Raji (cell line): ENCODE measurements around the gene RPA3.

Source experiments
- POLR2A ChIP-seq: IDR thresholded peaks from 2 replicates; pipeline ENCODE4 v1.6.1; 2011; ENCODE audit warnings: low read depth, low read length, control low read depth; ENCODE audit not compliant: insufficient read depth

Gene RPA3

GRCh38 chr7:7740037-7740355, 21.6 kb upstream of the RPA3 start:
- no peak for TF ChIP-seq POLR2A

GRCh38 chr7:7739204-7740036, 21.0 kb upstream of the RPA3 start:
- no peak for TF ChIP-seq POLR2A

- TF ChIP-seq POLR2A, result no peak
Observed at GRCh38 chr7:7738622-7739021, 20.2 kb upstream of the RPA3 start.

GRCh38 chr7:7738177-7738576, 19.8 kb upstream of the RPA3 start:
- TF ChIP-seq POLR2A, result no peak

GRCh38 chr7:7737674-7738073, 19.3 kb upstream of the RPA3 start:
- no peak for TF ChIP-seq POLR2A

GRCh38 chr7:7736671-7737070, 18.3 kb upstream of the RPA3 start:
- TF ChIP-seq POLR2A, result no peak

GRCh38 chr7:7732621-7733281, 14.3 kb upstream of the RPA3 start:
- no peak for TF ChIP-seq POLR2A

- TF ChIP-seq POLR2A, result no peak
Observed at GRCh38 chr7:7731732-7732131, 13.3 kb upstream of the RPA3 start.

- TF ChIP-seq POLR2A, result no peak
Observed at GRCh38 chr7:7720750-7721621, 2.6 kb upstream of the RPA3 start.

GRCh38 chr7:7720193-7720592, 1.8 kb upstream of the RPA3 start:
- TF ChIP-seq POLR2A, result no peak

- no peak for TF ChIP-seq POLR2A
Observed at GRCh38 chr7:7719236-7719635, 829 bp upstream of the RPA3 start.

- no peak for TF ChIP-seq POLR2A
Observed at GRCh38 chr7:7713730-7714129, 4.7 kb downstream of the RPA3 start.

GRCh38 chr7:7710469-7710868, 7.9 kb downstream of the RPA3 start:
- TF ChIP-seq POLR2A, result no peak

GRCh38 chr7:7709291-7709690, 9.1 kb downstream of the RPA3 start:
- no peak for TF ChIP-seq POLR2A

- no peak for TF ChIP-seq POLR2A
Observed at GRCh38 chr7:7707806-7708205, 10.6 kb downstream of the RPA3 start.

- TF ChIP-seq POLR2A, result no peak
Observed at GRCh38 chr7:7707246-7707645, 11.2 kb downstream of the RPA3 start.
